ENCODE results near the gene GNAT1. TPM values are rescaled to one million over a fixed set of nuclear protein-coding genes. Genes with fewer than 3 reads are reported as not detected.
"Not testable (repeated sequence)": the region's sequence is repeated elsewhere in the genome, so short reads cannot be mapped to it uniquely, and the experiment has no call there.

Gene GNAT1
- total RNA-seq, 1 experiment from 2014 or later: not detected

GRCh38 chr3:50204804-50205412 lies 13.5 kb downstream of the GNAT1 start, which contains the start of gene SLC38A3:
Gene SLC38A3 (plus strand): TSS chr3:50205271. CDS start chr3:50214200, 8,929 bp downstream.
- 0 out of 2 replicates have a peak within 1 kb of the TSS, but pooled peaks have one; percentile 18 for H3K4me3 ChIP-seq
- H3K36me3 ChIP-seq: no peaks in the 10 kb centered on the region
- DNase-seq: no peak
- no peaks in the 10 kb centered on the region for H3K9me3 ChIP-seq
- no peaks in the 10 kb centered on the region for H3K27me3 ChIP-seq

- H3K36me3 ChIP-seq: no peaks in the 10 kb centered on the region
- no peak for DNase-seq
- 0 out of 2 replicates have a peak overlapping the region, but pooled peaks have one; percentile 18 for H3K4me3 ChIP-seq
- H3K27me3 ChIP-seq: no peaks in the 10 kb centered on the region
- H3K9me3 ChIP-seq: no peaks in the 10 kb centered on the region
These were observed 14.2 kb downstream of the GNAT1 start for GRCh38 chr3:50205413-50206276.

- no peaks in the 10 kb centered on the region for H3K27me3 ChIP-seq
- DNase-seq: no peak
- H3K36me3 ChIP-seq: no peaks in the 10 kb centered on the region
- H3K9me3 ChIP-seq: no peaks in the 10 kb centered on the region
- H3K4me3 ChIP-seq: no peak overlapping the region
These were observed 16.1 kb downstream of the GNAT1 start for GRCh38 chr3:50207359-50208042.

GRCh38 chr3:50208677-50209344 lies 17.4 kb downstream of the GNAT1 start:
- H3K27me3 ChIP-seq: no peaks in the 10 kb centered on the region
- DNase-seq: no peak

GRCh38 chr3:50210176-50210509 lies 18.7 kb downstream of the GNAT1 start:
- no peaks in the 10 kb centered on the region for H3K27me3 ChIP-seq
- no peaks in the 10 kb centered on the region for H3K9me3 ChIP-seq
- DNase-seq: no peak
- H3K4me3 ChIP-seq: no peak overlapping the region
- H3K36me3 ChIP-seq: no peaks in the 10 kb centered on the region

More at GRCh38 chr3:50208677-50209344, 17.4 kb downstream of the GNAT1 start:
- Histone ChIP-seq H3K36me3 (no peaks in the 10 kb centered on the region), H3K4me3 (no peak overlapping the region), H3K9me3 (no peaks in the 10 kb centered on the region)

GRCh38 chr3:50210510-50211367 lies 19.3 kb downstream of the GNAT1 start:
- no peaks in the 10 kb centered on the region for H3K9me3 ChIP-seq
- no peak for DNase-seq
- no peak overlapping the region for H3K4me3 ChIP-seq
- no peaks in the 10 kb centered on the region for H3K36me3 ChIP-seq
- H3K27me3 ChIP-seq: no peaks in the 10 kb centered on the region

- not testable (repeated sequence) for H3K4me3 ChIP-seq, DNase-seq, H3K36me3 ChIP-seq, H3K27me3 ChIP-seq, H3K9me3 ChIP-seq
These were observed 19.9 kb downstream of the GNAT1 start for GRCh38 chr3:50211368-50211717.

GRCh38 chr3:50211930-50212329 lies 20.5 kb downstream of the GNAT1 start:
- DNase-seq: no peak
- Histone ChIP-seq H3K36me3 (no peaks in the 10 kb centered on the region), H3K9me3 (no peaks in the 10 kb centered on the region), H3K4me3 (no peak overlapping the region), H3K27me3 (no peaks in the 10 kb centered on the region)

- Histone ChIP-seq H3K27me3 (no peaks in the 10 kb centered on the region), H3K9me3 (no peaks in the 10 kb centered on the region), H3K4me3 (no peak overlapping the region), H3K36me3 (no peaks in the 10 kb centered on the region)
- DNase-seq: no peak
These were observed 21.1 kb downstream of the GNAT1 start for GRCh38 chr3:50212502-50212901.

- Histone ChIP-seq H3K36me3 (no peaks in the 10 kb centered on the region), H3K4me3 (no peak overlapping the region), H3K9me3 (no peaks in the 10 kb centered on the region), H3K27me3 (no peaks in the 10 kb centered on the region)
- no peak for DNase-seq
These were observed 21.6 kb downstream of the GNAT1 start for GRCh38 chr3:50212971-50213370.

GRCh38 chr3:50213373-50213772 lies 22.0 kb downstream of the GNAT1 start:
- no peak for DNase-seq
- no peak overlapping the region for H3K4me3 ChIP-seq
- H3K9me3 ChIP-seq: no peaks in the 10 kb centered on the region
- no peaks in the 10 kb centered on the region for H3K27me3 ChIP-seq
- no peaks in the 10 kb centered on the region for H3K36me3 ChIP-seq

- H3K4me3 ChIP-seq: no peak overlapping the region
- no peaks in the 10 kb centered on the region for H3K9me3 ChIP-seq
- no peak for DNase-seq
- H3K36me3 ChIP-seq: no peaks in the 10 kb centered on the region
- H3K27me3 ChIP-seq: no peaks in the 10 kb centered on the region
These were observed 23.4 kb downstream of the GNAT1 start for GRCh38 chr3:50214824-50215223.

- Histone ChIP-seq H3K27me3 (no peaks in the 10 kb centered on the region), H3K4me3 (no peak overlapping the region), H3K36me3 (no peaks in the 10 kb centered on the region), H3K9me3 (no peaks in the 10 kb centered on the region)
- DNase-seq: no peak
These were observed 24.1 kb downstream of the GNAT1 start for GRCh38 chr3:50215529-50215928.

GRCh38 chr3:50217681-50218080 lies 26.3 kb downstream of the GNAT1 start:
- no peaks in the 10 kb centered on the region for H3K9me3 ChIP-seq
- no peaks in the 10 kb centered on the region for H3K36me3 ChIP-seq
- H3K27me3 ChIP-seq: no peaks in the 10 kb centered on the region
- DNase-seq: no peak
- no peak overlapping the region for H3K4me3 ChIP-seq

- Histone ChIP-seq H3K27me3 (no peaks in the 10 kb centered on the region), H3K9me3 (no peaks in the 10 kb centered on the region)
These were observed 27.0 kb downstream of the GNAT1 start for GRCh38 chr3:50218448-50218847.

GRCh38 chr3:50219285-50219684 lies 27.9 kb downstream of the GNAT1 start:
- Histone ChIP-seq H3K4me3 (no peak overlapping the region), H3K9me3 (no peaks in the 10 kb centered on the region), H3K27me3 (no peaks in the 10 kb centered on the region), H3K36me3 (no peaks in the 10 kb centered on the region)
- no peak for DNase-seq

More at GRCh38 chr3:50218448-50218847, 27.0 kb downstream of the GNAT1 start:
- H3K4me3 ChIP-seq: no peak overlapping the region
- H3K36me3 ChIP-seq: no peaks in the 10 kb centered on the region
- no peak for DNase-seq
